Duodenal mucosa (tissue), 2 donors: Measurements from ENCODE around the gene ERCC6L2.

Experiments used
- H3K27ac ChIP-seq: one replicate; pipeline ENCODE4 v1.7.0; 2013; ENCODE audit warnings: low read depth, low read length
- H3K27me3 ChIP-seq, 2 donors: one replicate each; pipeline ENCODE4 v1.7.0; 2013; ENCODE audit warnings: low read length in 2 of 2, control low read depth in 1 of 2; ENCODE audit not compliant: insufficient read depth in 2 of 2, control insufficient read depth in 1 of 2
- H3K36me3 ChIP-seq, 2 donors: one replicate each; pipeline ENCODE4 v1.7.0; 2013; ENCODE audit warnings: low read length in 2 of 2, control low read depth in 1 of 2; ENCODE audit not compliant: insufficient read depth in 2 of 2, control insufficient read depth in 1 of 2
- H3K4me1 ChIP-seq, 2 donors: one replicate each; pipeline ENCODE4 v1.7.0; 2013; ENCODE audit warnings: low read length in 2 of 2, control low read depth in 1 of 2; ENCODE audit not compliant: insufficient read depth in 2 of 2, control insufficient read depth in 1 of 2
- H3K4me3 ChIP-seq, 2 donors: one replicate each; pipeline ENCODE4 v1.7.0; 2013; ENCODE audit warnings: low read length in 2 of 2, low read depth in 1 of 2
- H3K9ac ChIP-seq, 2 donors: one replicate each; pipeline ENCODE4 v1.7.0; 2013; ENCODE audit warnings: low read length in 2 of 2, low read depth in 1 of 2
- H3K9me3 ChIP-seq, 2 donors: one replicate each; pipeline ENCODE4 v1.7.0; 2013; ENCODE audit warnings: low read length in 2 of 2, control low read depth in 1 of 2; ENCODE audit not compliant: control insufficient read depth in 1 of 2

Gene ERCC6L2

GRCh38 chr9:95938724-95939123 lies 63.2 kb downstream of the ERCC6L2 start:
- no peak overlapping the region for H3K4me3 ChIP-seq
- no peak overlapping the region for H3K27ac ChIP-seq
- H3K9me3 ChIP-seq, result peaks cover 0 to 4% of the 10 kb centered on the region in 2 donors
- no peaks in the 10 kb centered on the region for H3K27me3 ChIP-seq
- no peak overlapping the region for H3K9ac ChIP-seq
- no peaks in the 10 kb centered on the region for H3K4me1 ChIP-seq
- peaks cover 18 to 26% of the 10 kb centered on the region in 2 donors for H3K36me3 ChIP-seq

- no peaks in the 10 kb centered on the region for H3K4me1 ChIP-seq
- H3K27ac ChIP-seq, result no peak overlapping the region
- no peak overlapping the region for H3K4me3 ChIP-seq
- peaks cover 18 to 30% of the 10 kb centered on the region in 2 donors for H3K36me3 ChIP-seq
- H3K9ac ChIP-seq, result no peak overlapping the region
- no peaks in the 10 kb centered on the region for H3K27me3 ChIP-seq
- H3K9me3 ChIP-seq, result peaks cover 0 to 4% of the 10 kb centered on the region in 2 donors
Measured at GRCh38 chr9:95939472-95939871, 64.0 kb downstream of the ERCC6L2 start.

- Histone ChIP-seq H3K4me3 (no peak overlapping the region), H3K4me1 (no peaks in the 10 kb centered on the region), H3K9ac (no peak overlapping the region), H3K27ac (no peak overlapping the region), H3K9me3 (peaks cover 0 to 4% of the 10 kb centered on the region in 2 donors), H3K27me3 (no peaks in the 10 kb centered on the region), H3K36me3 (peaks cover 18 to 30% of the 10 kb centered on the region in 2 donors)
Measured at GRCh38 chr9:95940265-95940664, 64.8 kb downstream of the ERCC6L2 start.

GRCh38 chr9:95942016-95942415 lies 66.5 kb downstream of the ERCC6L2 start:
- Histone ChIP-seq H3K9ac (no peak overlapping the region), H3K9me3 (peaks cover 0 to 10% of the 10 kb centered on the region in 2 donors), H3K36me3 (peaks cover 18 to 35% of the 10 kb centered on the region in 2 donors), H3K4me1 (no peaks in the 10 kb centered on the region), H3K27me3 (no peaks in the 10 kb centered on the region), H3K27ac (no peak overlapping the region), H3K4me3 (no peak overlapping the region)

- H3K9me3 ChIP-seq, result peaks cover 4 to 16% of the 10 kb centered on the region in 2 donors
- H3K36me3 ChIP-seq, result peaks cover 4 to 23% of the 10 kb centered on the region in 2 donors
- no peak overlapping the region for H3K27ac ChIP-seq
- H3K4me3 ChIP-seq, result no peak overlapping the region
- no peaks in the 10 kb centered on the region for H3K27me3 ChIP-seq
- H3K9ac ChIP-seq, result no peak overlapping the region
- H3K4me1 ChIP-seq, result no peaks in the 10 kb centered on the region
Measured at GRCh38 chr9:95947118-95947517, 71.6 kb downstream of the ERCC6L2 start.

GRCh38 chr9:95952471-95952870 lies 77.0 kb downstream of the ERCC6L2 start:
- Histone ChIP-seq H3K27me3 (no peaks in the 10 kb centered on the region), H3K4me1 (no peaks in the 10 kb centered on the region), H3K27ac (no peak overlapping the region), H3K9me3 (peaks cover under 1 to 6% of the 10 kb centered on the region in 2 donors), H3K9ac (no peak overlapping the region), H3K4me3 (no peak overlapping the region), H3K36me3 (peaks cover 11 to 15% of the 10 kb centered on the region in 2 donors)

GRCh38 chr9:95953986-95954385 lies 78.5 kb downstream of the ERCC6L2 start:
- Histone ChIP-seq H3K27me3 (no peaks in the 10 kb centered on the region), H3K4me1 (no peaks in the 10 kb centered on the region), H3K9ac (no peak overlapping the region), H3K4me3 (no peak overlapping the region), H3K36me3 (peaks cover 11 to 15% of the 10 kb centered on the region in 2 donors), H3K9me3 (no peaks in the 10 kb centered on the region), H3K27ac (no peak overlapping the region)

- peaks cover 11 to 12% of the 10 kb centered on the region in 2 donors for H3K36me3 ChIP-seq
- H3K27me3 ChIP-seq, result no peaks in the 10 kb centered on the region
- no peaks in the 10 kb centered on the region for H3K9me3 ChIP-seq
- H3K4me1 ChIP-seq, result no peaks in the 10 kb centered on the region
- no peak overlapping the region for H3K4me3 ChIP-seq
- H3K27ac ChIP-seq, result no peak overlapping the region
- no peak overlapping the region for H3K9ac ChIP-seq
Measured at GRCh38 chr9:95954940-95955339, 79.4 kb downstream of the ERCC6L2 start.

GRCh38 chr9:95962936-95963335 lies 87.4 kb downstream of the ERCC6L2 start:
- Histone ChIP-seq H3K4me1 (no peaks in the 10 kb centered on the region), H3K27me3 (no peaks in the 10 kb centered on the region), H3K9ac (no peak overlapping the region), H3K9me3 (no peaks in the 10 kb centered on the region), H3K27ac (no peak overlapping the region), H3K36me3 (peaks cover 0 to 5% of the 10 kb centered on the region in 2 donors), H3K4me3 (no peak overlapping the region)

- Histone ChIP-seq H3K27ac (no peak overlapping the region), H3K36me3 (peaks cover 0 to 5% of the 10 kb centered on the region in 2 donors), H3K27me3 (no peaks in the 10 kb centered on the region), H3K9ac (no peak overlapping the region), H3K4me3 (no peak overlapping the region), H3K4me1 (no peaks in the 10 kb centered on the region), H3K9me3 (no peaks in the 10 kb centered on the region)
Measured at GRCh38 chr9:95963659-95964058, 88.2 kb downstream of the ERCC6L2 start.

GRCh38 chr9:95966306-95966705 lies 90.8 kb downstream of the ERCC6L2 start:
- no peaks in the 10 kb centered on the region for H3K27me3 ChIP-seq
- peaks cover 0 to 5% of the 10 kb centered on the region in 2 donors for H3K36me3 ChIP-seq
- H3K4me3 ChIP-seq, result no peak overlapping the region
- no peaks in the 10 kb centered on the region for H3K9me3 ChIP-seq
- H3K4me1 ChIP-seq, result no peaks in the 10 kb centered on the region
- no peak overlapping the region for H3K27ac ChIP-seq
- H3K9ac ChIP-seq, result no peak overlapping the region
